GM18507 (cell line): Measurements from ENCODE around the gene PUSL1.

Experiments
- DNase-seq: peaks from one replicate; pipeline ENCODE4 v3.0.0; 2011; ENCODE audit warnings: low read depth; ENCODE audit not compliant: insufficient read length; ENCODE audit errors: extremely low spot score
- FAIRE-seq: peaks from 2 replicates; lab custom pipeline; 2011; peaks lifted over from hg19 to GRCh38; lab: Jason Lieb, UNC

The PUSL1 gene

GRCh38 chr1:1307923-1308755 is at the start of gene PUSL1, which contains the start of gene ACAP3:
Gene PUSL1, plus strand, starts transcription at chr1:1308597. Its CDS starts 47 bp downstream, at chr1:1308644.
Gene ACAP3, minus strand, starts transcription at chr1:1307930. Its CDS starts 115 bp downstream, at chr1:1307815.
- FAIRE-seq (peak; percentile 86), DNase-seq (peak; percentile 95)

GRCh38 chr1:1259119-1259488 is 49.3 kb upstream of the PUSL1 start:
- DNase-seq: no peak
- no peak for FAIRE-seq

- FAIRE-seq (no peak), DNase-seq (no peak)
These were observed 48.9 kb upstream of the PUSL1 start for GRCh38 chr1:1259540-1259939.

GRCh38 chr1:1259951-1260600 is 48.3 kb upstream of the PUSL1 start:
- DNase-seq: no peak
- no peak for FAIRE-seq

- FAIRE-seq (no peak), DNase-seq (no peak)
These were observed 47.4 kb upstream of the PUSL1 start for GRCh38 chr1:1260843-1261560.

- FAIRE-seq (no peak), DNase-seq (no peak)
These were observed 46.3 kb upstream of the PUSL1 start for GRCh38 chr1:1262071-1262470.

- FAIRE-seq: no peak
- no peak for DNase-seq
These were observed 45.6 kb upstream of the PUSL1 start for GRCh38 chr1:1262758-1263157.

GRCh38 chr1:1264026-1264425 is 44.4 kb upstream of the PUSL1 start:
- DNase-seq (no peak), FAIRE-seq (no peak)

- FAIRE-seq (no peak), DNase-seq (no peak)
These were observed 43.5 kb upstream of the PUSL1 start for GRCh38 chr1:1264868-1265272.

- FAIRE-seq: no peak
- no peak for DNase-seq
These were observed 40.7 kb upstream of the PUSL1 start for GRCh38 chr1:1267488-1268283.

- DNase-seq: no peak
- no peak for FAIRE-seq
These were observed 40.1 kb upstream of the PUSL1 start for GRCh38 chr1:1268284-1268682.

GRCh38 chr1:1270813-1271212 is 37.6 kb upstream of the PUSL1 start:
- no peak for DNase-seq
- no peak for FAIRE-seq

- DNase-seq (no peak), FAIRE-seq (no peak)
These were observed 35.8 kb upstream of the PUSL1 start for GRCh38 chr1:1272341-1273208.

GRCh38 chr1:1273209-1273511 is 35.2 kb upstream of the PUSL1 start:
- DNase-seq (no peak), FAIRE-seq (no peak)

- peak; percentile 88 for FAIRE-seq
These were observed 34.7 kb upstream of the PUSL1 start, which contains the start of gene UBE2J2 for GRCh38 chr1:1273512-1274298. Gene UBE2J2, minus strand, starts transcription at chr1:1273854. Its CDS starts 5,862 bp downstream, at chr1:1267992.

GRCh38 chr1:1274299-1274930 is 34.0 kb upstream of the PUSL1 start:
- DNase-seq (no peak), FAIRE-seq (no peak)

More at GRCh38 chr1:1273512-1274298, 34.7 kb upstream of the PUSL1 start, which contains the start of gene UBE2J2:
- DNase-seq: peak; percentile 98

GRCh38 chr1:1274931-1275431 is 33.4 kb upstream of the PUSL1 start:
- FAIRE-seq (no peak), DNase-seq (no peak)
